HEK293 (cell line): Measurements from ENCODE around the gene TRIM46.
A peak's percentile ranks its signal among the peaks of the same experiment; 100 is the strongest.
"Not testable (repeated sequence)": the region's sequence is repeated elsewhere in the genome, so short reads cannot be mapped to it uniquely, and the experiment has no call there.

Source experiments
- CTCF ChIA-PET: fragments of 350-600 bp; formaldehyde crosslinking; extraction: SDS; loops from one replicate; lab custom pipeline; 2021; ENCODE audit warnings: antibody characterized with exemption; lab: Yijun Ruan, JAX
- POLR2A ChIA-PET: fragments of 300-600 bp; formaldehyde crosslinking; extraction: SDS; loops from one replicate; lab custom pipeline; 2020; ENCODE audit warnings: antibody characterized with exemption, inconsistent platforms; lab: Yijun Ruan, JAX
- H3K27ac ChIP-seq: fragments of 200-500 bp; sonication (Bioruptor generic); 2 replicates; pipeline ENCODE4 v1.5.1; 2014; ENCODE audit warnings: low read depth, low read length, control low read depth, inconsistent platforms; ENCODE audit errors: extremely low read depth
- H3K36me3 ChIP-seq, 2 experiments: fragments of 200-500 bp in 1 of 2; sonication (Bioruptor generic) in 1 of 2; 1 replicate in 1 of 2; 2 replicates in 1 of 2; pipeline ENCODE4 v1.5.1; 2014 to 2017; ENCODE audit warnings: inconsistent platforms in 2 of 2, low read length in 2 of 2; ENCODE audit not compliant: control insufficient read depth in 2 of 2, insufficient read depth in 1 of 2
- H3K4me1 ChIP-seq: fragments of 200-500 bp; sonication (Bioruptor generic); 2 replicates; pipeline ENCODE4 v1.5.1; 2014; ENCODE audit warnings: mild to moderate bottlenecking, low read length, inconsistent platforms; ENCODE audit not compliant: control insufficient read depth, insufficient read depth
- H3K4me3 ChIP-seq: 2 replicates; pipeline ENCODE4 v1.5.1; 2011; ENCODE audit warnings: low read depth, mild to moderate bottlenecking, control low read depth, low read length, moderate library complexity
- H3K9me3 ChIP-seq: fragments of 200-500 bp; sonication (Bioruptor generic); 2 replicates; pipeline ENCODE4 v1.5.1; 2014; ENCODE audit warnings: low read depth, low read length, inconsistent platforms; ENCODE audit not compliant: control insufficient read depth, insufficient read depth
- REST ChIP-seq: fragments of 450-650 bp; formaldehyde crosslinking; IDR thresholded peaks from 2 replicates; pipeline ENCODE4 v1.5.1; 2016; ENCODE audit warnings: missing biosample characterization, missing genetic modification characterization
- SCRT2 ChIP-seq: fragments of 450-650 bp; formaldehyde crosslinking; IDR thresholded peaks from 2 replicates; pipeline ENCODE4 v1.5.1; 2016; ENCODE audit warnings: missing biosample characterization, missing genetic modification characterization
- ZEB2 ChIP-seq: fragments of 450-650 bp; formaldehyde crosslinking; IDR thresholded peaks from 2 replicates; pipeline ENCODE4 v1.5.1; 2016; ENCODE audit warnings: missing biosample characterization, missing genetic modification characterization
- ZNF146 ChIP-seq: fragments of 450-650 bp; formaldehyde crosslinking; IDR thresholded peaks from 2 replicates; pipeline ENCODE4 v1.5.1; 2016; ENCODE audit warnings: missing biosample characterization, missing genetic modification characterization
- ZNF174 ChIP-seq: fragments of 450-650 bp; formaldehyde crosslinking; IDR thresholded peaks from 2 replicates; pipeline ENCODE4 v1.5.0; 2017; ENCODE audit warnings: missing biosample characterization, mild to moderate bottlenecking, missing genetic modification characterization
- ZNF184 ChIP-seq: fragments of 450-650 bp; IDR thresholded peaks from 2 replicates; pipeline ENCODE4 v1.5.1; 2018; ENCODE audit warnings: missing biosample characterization, mild to moderate bottlenecking, missing genetic modification characterization
- ZNF292 ChIP-seq: fragments of 450-650 bp; formaldehyde crosslinking; IDR thresholded peaks from 2 replicates; pipeline ENCODE4 v1.5.1; 2016; ENCODE audit warnings: low read depth, missing biosample characterization, missing genetic modification characterization, borderline replicate concordance
- ZNF488 ChIP-seq: fragments of 450-650 bp; formaldehyde crosslinking; IDR thresholded peaks from 2 replicates; pipeline ENCODE4 v1.5.1; 2016; ENCODE audit warnings: missing biosample characterization, missing genetic modification characterization
- ZNF548 ChIP-seq: fragments of 450-650 bp; formaldehyde crosslinking; IDR thresholded peaks from 2 replicates; pipeline ENCODE4 v1.5.1; 2016; ENCODE audit warnings: missing biosample characterization, missing genetic modification characterization
- ZNF571 ChIP-seq: fragments of 450-650 bp; formaldehyde crosslinking; IDR thresholded peaks from 2 replicates; pipeline ENCODE4 v1.5.0; 2017; ENCODE audit warnings: missing biosample characterization, missing genetic modification characterization
- ZNF580 ChIP-seq: fragments of 450-650 bp; formaldehyde crosslinking; IDR thresholded peaks from 2 replicates; pipeline ENCODE4 v1.5.1; 2016; ENCODE audit warnings: missing biosample characterization, missing genetic modification characterization
- ZNF623 ChIP-seq: fragments of 450-650 bp; formaldehyde crosslinking; IDR thresholded peaks from 2 replicates; pipeline ENCODE4 v1.5.1; 2016; ENCODE audit warnings: missing biosample characterization, missing genetic modification characterization
- ZNF670 ChIP-seq: fragments of 450-650 bp; formaldehyde crosslinking; IDR thresholded peaks from 2 replicates; pipeline ENCODE4 v1.5.1; 2016; ENCODE audit warnings: missing biosample characterization, missing genetic modification characterization, low read depth
- ZNF677 ChIP-seq: fragments of 450-650 bp; IDR thresholded peaks from 2 replicates; pipeline ENCODE4 v1.5.0; 2018; ENCODE audit warnings: missing biosample characterization, mild to moderate bottlenecking, missing genetic modification characterization, moderate library complexity
- ZNF785 ChIP-seq: fragments of 450-650 bp; formaldehyde crosslinking; IDR thresholded peaks from 2 replicates; pipeline ENCODE4 v1.5.1; 2016; ENCODE audit warnings: missing biosample characterization, missing genetic modification characterization
- ZSCAN16 ChIP-seq: fragments of 450-650 bp; formaldehyde crosslinking; IDR thresholded peaks from 2 replicates; pipeline ENCODE4 v1.5.1; 2016; ENCODE audit warnings: missing biosample characterization, missing genetic modification characterization

TRIM46 gene

GRCh38 chr1:155145491-155145890 lies 28.2 kb upstream of the TRIM46 start (continued):
- TF ChIP-seq ZNF488 (tag by site-specific recombination) (no peak), ZSCAN16 (tag by site-specific recombination) (no peak), ZNF174 (tag by site-specific recombination) (no peak), ZNF785 (tag by site-specific recombination) (no peak)

- POLR2A ChIA-PET = interaction anchor here (1.0 kb wide), 1 partner anchor 20 kb away, joined by 6 read pairs; no protein-coding TSS in a partner anchor
- H3K4me3 ChIP-seq, H3K27ac ChIP-seq, H3K36me3 ChIP-seq, H3K9me3 ChIP-seq: not testable (repeated sequence)
- CTCF ChIA-PET = interaction anchor here (0.6 to 3.1 kb wide), 2 partner anchors 11 to 46 kb away, joined by 3 to 14 read pairs; no protein-coding TSS in a partner anchor
- TF ChIP-seq ZNF146 (tag by site-specific recombination) (peak; percentile 80), ZNF580 (tag by site-specific recombination) (0 out of 2 replicates have a peak, but pooled peaks have one; percentile 13)
- TF ChIP-seq, all 188 proteins: peak for 2; not testable (repeated sequence) for 186
- H3K4me1 ChIP-seq = not testable (repeated sequence)
These were observed 17.5 kb upstream of the TRIM46 start for GRCh38 chr1:155155996-155156643.

- Histone ChIP-seq H3K4me3 (no peak overlapping the region), H3K36me3 (no peaks in the 10 kb centered on the region), H3K4me1 (no peaks in the 10 kb centered on the region), H3K27ac (no peak overlapping the region), H3K9me3 (no peaks in the 10 kb centered on the region)
- ChIA-PET POLR2A (interaction anchor here (1.3 kb wide), 1 partner anchor 8 kb away, joined by 5 read pairs; no protein-coding TSS in a partner anchor), CTCF (interaction anchor here (0.9 to 1.3 kb wide), 3 partner anchors 10 to 67 kb away, joined by 3 read pairs; partner anchors contain the start of gene KRTCAP2)
- no peak for TF ChIP-seq REST (tag by site-specific recombination)
- TF ChIP-seq SCRT2 (tag by site-specific recombination) = peak; percentile 62
- no peak for TF ChIP-seq ZNF677 (tag by site-specific recombination)
- no peak for TF ChIP-seq ZNF548 (tag by site-specific recombination)
- no peak for TF ChIP-seq ZNF571 (tag by site-specific recombination)
These were observed 14.7 kb upstream of the TRIM46 start for GRCh38 chr1:155158991-155159390.

- no peaks in the 10 kb centered on the region for H3K36me3 ChIP-seq
- no peak overlapping the region for H3K4me3 ChIP-seq
- TF ChIP-seq ZNF292 (tag by site-specific recombination) (no peak), ZNF623 (tag by site-specific recombination) (peak; percentile 44), ZNF184 (no peak), ZEB2 (no peak), ZNF670 (no peak), ZNF785 (tag by site-specific recombination) (no peak)
- TF ChIP-seq, all 188 proteins: peak for 1
- POLR2A ChIA-PET = no interaction called here
- CTCF ChIA-PET = interaction anchor here (0.7 to 1.0 kb wide), 2 partner anchors 13 to 406 kb away, joined by 3 read pairs; partner anchors contain the start of gene KRTCAP2
- no peaks in the 10 kb centered on the region for H3K4me1 ChIP-seq
- no peak overlapping the region for H3K27ac ChIP-seq
- no peaks in the 10 kb centered on the region for H3K9me3 ChIP-seq
These were observed 13.5 kb upstream of the TRIM46 start for GRCh38 chr1:155160128-155160527.

GRCh38 chr1:155162631-155163030 lies 11.0 kb upstream of the TRIM46 start:
- H3K4me1 ChIP-seq, POLR2A ChIA-PET, H3K9me3 ChIP-seq, H3K36me3 ChIP-seq, H3K4me3 ChIP-seq, H3K27ac ChIP-seq: not testable (repeated sequence)
- CTCF ChIA-PET = interaction anchor here (0.6 to 2.8 kb wide), 8 partner anchors 10 to 720 kb away, joined by 3 to 13 read pairs (median 4); partner anchors contain the start of gene KRTCAP2
